Measurements from ENCODE around the gene CFAP61.

- no peak for TF ChIP-seq CTCF (IDR thresholded peaks at IDR 0.05 in 8 of 11, conservative IDR thresholded peaks at IDR 0.05 in 3 of 11)
- no peak for TF ChIP-seq POLR2A (IDR thresholded peaks at IDR 0.05)
Observed at GRCh38 chr20:20386192-20386591, 333.9 kb downstream of the CFAP61 start.
